A549 (cell line): ENCODE measurements around the gene NT5C2. TPM values are rescaled to one million over a fixed set of nuclear protein-coding genes. Genes with fewer than 3 reads are reported as not detected.

Source experiments
- ATAC-seq, 2 experiments: fragments of 200-7000 bp in 1 of 2; fragments of >200 bp in 1 of 2; cut with Nextera tagmentation in 1 of 2; cut with Tn5 transposase in 1 of 2; 3 replicates each; pipeline versions ENCODE4 v1.8.0 to v1.9.1; 2018 to 2020; ENCODE audit warnings: mild to moderate bottlenecking in 1 of 2, moderate library complexity in 1 of 2
- CTCF ChIA-PET: fragments of 300-600 bp; sonication (Branson Sonifier 250); formaldehyde crosslinking; extraction: SDS; loops from one replicate; lab custom pipeline; 2021; ENCODE audit warnings: antibody characterized with exemption, inconsistent platforms; lab: Yijun Ruan, JAX
- POLR2A ChIA-PET: fragments of 350-600 bp; formaldehyde crosslinking; extraction: SDS; loops from one replicate; lab custom pipeline; 2021; ENCODE audit warnings: antibody characterized with exemption, inconsistent platforms; lab: Yijun Ruan, JAX
- DNase-seq, 2 experiments: peaks; one replicate each; pipeline versions ENCODE4 v3.0.0 to v3.0.0-alpha.2; 2011 to 2016; ENCODE audit warnings: low read depth in 1 of 2, low spot score in 1 of 2
- FAIRE-seq: peaks from 2 replicates; lab custom pipeline; 2011; peaks lifted over from hg19 to GRCh38; lab: Jason Lieb, UNC
- H3K27ac ChIP-seq, 2 experiments: fragments of >200 bp; sonication (Bioruptor Twin); formaldehyde crosslinking; 3 replicates each; pipeline ENCODE4 v1.5.1; 2016 to 2017
- H3K4me1 ChIP-seq: fragments of >200 bp; sonication (Bioruptor Twin); formaldehyde crosslinking; 3 replicates; pipeline ENCODE4 v1.6.1; 2016
- H3K4me2 ChIP-seq: fragments of >200 bp; sonication (Bioruptor Twin); formaldehyde crosslinking; 3 replicates; pipeline ENCODE4 v1.6.1; 2016
- H3K4me3 ChIP-seq: fragments of >200 bp; sonication (Bioruptor Twin); formaldehyde crosslinking; 3 replicates; pipeline ENCODE4 v1.5.1; 2016
- H3K9me3 ChIP-seq: fragments of >200 bp; sonication (Bioruptor Twin); formaldehyde crosslinking; 3 replicates; pipeline ENCODE4 v1.6.1; 2016
- BHLHE40 ChIP-seq: IDR thresholded peaks from 2 replicates; pipeline ENCODE4 v1.6.1; 2012; ENCODE audit warnings: low read depth, low read length, inconsistent platforms
- CEBPB ChIP-seq, 2 experiments: fragments of >200 bp in 1 of 2; sonication (Bioruptor Twin) in 1 of 2; formaldehyde crosslinking in 1 of 2; IDR thresholded peaks; 2 replicates each; pipeline ENCODE4 v1.6.1; 2012 to 2016
- CHD4 ChIP-seq: fragments of 200-600 bp; sonication (generic); IDR thresholded peaks from 2 replicates; pipeline ENCODE4 v1.6.1; 2016; ENCODE audit warnings: antibody characterized with exemption, mild to moderate bottlenecking, borderline replicate concordance
- CTCF ChIP-seq: fragments of >200 bp; sonication (Bioruptor Twin); formaldehyde crosslinking; IDR thresholded peaks from 3 replicates; pipeline ENCODE4 v1.5.1; 2016
- EHMT2 ChIP-seq: fragments of 200-600 bp; sonication (generic); IDR thresholded peaks from 2 replicates; pipeline ENCODE4 v1.6.1; 2016; ENCODE audit warnings: antibody characterized with exemption, low read depth, mild to moderate bottlenecking, moderate library complexity
- FOSL2 ChIP-seq, 2 experiments: fragments of 450-650 bp in 1 of 2; fragments of >200 bp in 1 of 2; sonication (Bioruptor Twin) in 1 of 2; formaldehyde crosslinking; IDR thresholded peaks; 2 replicates each; pipeline versions ENCODE4 v1.5.0 to v1.6.1; 2016 to 2020; ENCODE audit warnings: mild to moderate bottlenecking in 1 of 2, moderate library complexity in 1 of 2
- HEYL ChIP-seq: fragments of 250-450 bp; sonication (Bioruptor Pico); IDR thresholded peaks from 2 replicates; pipeline ENCODE4 v1.8.0; 2021; ENCODE audit warnings: mild to moderate bottlenecking, moderate library complexity
- HOXB13 ChIP-seq: fragments of 250-450 bp; sonication (Bioruptor Pico); IDR thresholded peaks from 2 replicates; pipeline ENCODE4 v1.5.0; 2020; ENCODE audit warnings: low read depth, mild to moderate bottlenecking, moderate library complexity
- JUN ChIP-seq, 2 experiments: fragments of >200 bp; sonication (Bioruptor Twin); formaldehyde crosslinking; IDR thresholded peaks; 2 replicates in 1 of 2; 3 replicates in 1 of 2; pipeline ENCODE4 v1.6.1; 2016 to 2017
- MAFK ChIP-seq: fragments of 450-650 bp; IDR thresholded peaks from 2 replicates; pipeline ENCODE4 v1.6.1; 2014; ENCODE audit not compliant: partially characterized antibody
- MAZ ChIP-seq: fragments of 150-350 bp; IDR thresholded peaks from 2 replicates; pipeline ENCODE4 v1.6.1; 2014; ENCODE audit warnings: antibody characterized with exemption, low read depth, low read length, borderline replicate concordance
- PHF8 ChIP-seq: fragments of 200-600 bp; sonication (generic); IDR thresholded peaks from 2 replicates; pipeline ENCODE4 v1.6.1; 2016; ENCODE audit warnings: low read depth, mild to moderate bottlenecking, antibody characterized with exemption, moderate library complexity, borderline replicate concordance
- POLR2AphosphoS2 ChIP-seq: conservative IDR thresholded peaks from 2 replicates; pipeline ENCODE4 v1.6.1; 2012; ENCODE audit warnings: low read length, improper control_type of control experiment, inconsistent platforms
- RAD21 ChIP-seq, 2 experiments: fragments of >200 bp in 1 of 2; sonication (Bioruptor Twin) in 1 of 2; formaldehyde crosslinking in 1 of 2; IDR thresholded peaks in 1 of 2; conservative IDR thresholded peaks in 1 of 2; 2 replicates in 1 of 2; 3 replicates in 1 of 2; pipeline ENCODE4 v1.6.1; 2012 to 2018; ENCODE audit warnings: inconsistent platforms in 1 of 2
- RNF2 ChIP-seq: fragments of 200-600 bp; sonication (generic); IDR thresholded peaks from 2 replicates; pipeline ENCODE4 v1.6.1; 2016; ENCODE audit warnings: low read depth, mild to moderate bottlenecking, antibody characterized with exemption, moderate library complexity, borderline replicate concordance
- SMC3 ChIP-seq: fragments of >200 bp; sonication (Bioruptor Twin); formaldehyde crosslinking; IDR thresholded peaks from 3 replicates; pipeline ENCODE4 v1.6.1; 2018; ENCODE audit warnings: inconsistent platforms
- SREBF2 ChIP-seq: fragments of 450-650 bp; IDR thresholded peaks from 2 replicates; pipeline ENCODE4 v1.6.1; 2014; ENCODE audit warnings: mild to moderate bottlenecking, moderate library complexity
- ZFP36 ChIP-seq: fragments of 450-650 bp; IDR thresholded peaks from 2 replicates; pipeline ENCODE4 v1.6.1; 2014; ENCODE audit warnings: borderline replicate concordance; ENCODE audit not compliant: partially characterized antibody
- ZNF302 ChIP-seq: fragments of 250-450 bp; sonication (Bioruptor Pico); IDR thresholded peaks from 2 replicates; pipeline ENCODE4 v1.9.0; 2021; ENCODE audit warnings: inconsistent platforms, mild to moderate bottlenecking, moderate library complexity
- WGBS: methylation state at CpG from one replicate; pipeline ENCODE4 v1.1.6; 2017; ENCODE audit errors: missing lambda C conversion rate; 5-methylcytosine and 5-hydroxymethylcytosine counted together
- polyA plus RNA-seq, 4 experiments: library from polyadenylated mRNA; depleted of rRNA in 3 of 4; stranded (reverse); fragments of >200 nt; fragmentation: RNase III in 1 of 4; extraction: RNeasy Plus Mini Kit Qiagen cat#74134 plus additional on column Dnase treatment in 1 of 4; gene quantifications; 2 replicates in 3 of 4; 3 replicates in 1 of 4; pipeline ENCODE4 v1.2.3, GENCODE V29; 2011 to 2017
- TF ChIP-seq, protein P1 (sequence below): fragments of >200 bp; sonication (Bioruptor Twin); formaldehyde crosslinking; IDR thresholded peaks from 2 replicates; pipeline ENCODE4 v1.6.1; 2016
- TF ChIP-seq, protein P2 (sequence below): IDR thresholded peaks from 2 replicates; pipeline ENCODE4 v1.6.1; 2012

The NT5C2 gene
- polyA plus RNA-seq, 2 of the 4 experiments (the other 2 are of a cell fraction) = 86.4 to 177 TPM

DNA sequence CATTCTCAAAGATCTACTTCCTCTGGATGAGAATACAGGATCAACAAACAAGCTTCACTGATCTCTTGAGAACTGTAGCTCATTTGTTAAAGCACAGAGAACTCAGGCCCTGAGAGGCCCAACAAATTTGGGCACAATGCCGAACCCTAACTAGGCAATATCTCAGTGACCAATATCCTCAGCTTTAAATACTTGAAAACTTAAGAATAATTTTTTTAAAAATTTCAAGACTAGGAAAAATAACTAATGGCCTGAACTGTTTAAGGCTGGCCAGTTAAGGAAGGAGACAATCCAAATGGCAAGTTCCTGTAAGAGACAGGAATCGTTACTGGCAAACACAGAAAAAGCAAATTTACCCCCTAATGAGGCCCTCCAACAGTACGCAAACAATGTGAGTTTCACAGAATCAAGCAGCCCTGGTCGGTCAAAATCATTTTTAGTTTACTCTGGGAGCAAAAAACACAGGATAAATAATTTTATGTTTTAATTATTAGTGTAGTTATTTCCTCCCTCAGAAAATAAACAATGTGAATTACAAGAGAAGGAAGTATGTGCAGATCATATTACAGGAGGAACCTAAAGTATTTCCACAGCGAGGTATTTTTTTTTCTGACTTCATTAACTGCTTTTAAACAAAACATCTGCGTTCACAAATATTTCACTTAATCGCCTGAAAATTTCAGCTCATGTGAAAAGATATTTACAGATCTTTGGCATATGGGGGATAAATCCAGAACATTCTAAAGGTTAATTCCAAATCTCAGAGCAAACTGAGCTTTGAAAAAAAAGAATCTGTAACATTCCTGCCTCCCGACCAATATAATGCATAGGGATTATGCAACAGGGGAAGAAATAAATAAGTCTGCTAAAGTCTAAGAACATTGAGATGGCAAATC, 39.5 kb downstream of the NT5C2 start:
- ATAC-seq = peak; percentile 33 to 59; a peak in 3 of 6 replicates
- peak in 1 of 2 experiments; percentile 38 for DNase-seq
- FAIRE-seq = no peak
- CTCF ChIA-PET = interaction anchor here (0.8 to 3.8 kb wide), 3 partner anchors 37 to 91 kb away, joined by 3 to 21 read pairs (median 3); no protein-coding TSS in a partner anchor
- H3K27ac ChIP-seq = peak overlapping the region; percentile 79 to 84
- peak overlapping the region; percentile 20; the same call in 2 of the 3 replicates for H3K4me3 ChIP-seq
- POLR2A ChIA-PET = interaction anchor here (0.5 to 2.4 kb wide), 2 partner anchors 39 to 214 kb away, joined by 3 to 12 read pairs; partner anchors contain the start of gene NT5C2
- WGBS = 7% methylated on average over 8 of the region's 8 CpGs
- H3K9me3 ChIP-seq = no peaks in the 10 kb centered on the region
- TF ChIP-seq EHMT2 (no peak), CEBPB (IDR thresholded peaks at IDR 0.05) (peak; percentile 82 to 92; a peak in 3 of 4 replicates)
- TF ChIP-seq, all 56 proteins: peak for 1
- H3K4me1 ChIP-seq = peaks cover 67% of the 10 kb centered on the region
- H3K4me2 ChIP-seq = peak overlapping the region; percentile 92

GRCh38 chr10:103149991-103150622, 43.0 kb downstream of the NT5C2 start:
- peaks cover 78% of the 10 kb centered on the region for H3K4me1 ChIP-seq
- H3K4me3 ChIP-seq = no peak overlapping the region
- ChIA-PET POLR2A (no interaction called here), CTCF (interaction anchor here (1.4 to 2.2 kb wide), 2 partner anchors 95 to 97 kb away, joined by 3 to 10 read pairs; partner anchors contain the start of gene RPEL1)
- DNase-seq = no peak
- ATAC-seq = no peak
- no peak overlapping the region for H3K4me2 ChIP-seq
- H3K27ac ChIP-seq = no peak overlapping the region
- no peak for FAIRE-seq
- TF ChIP-seq PHF8 (no peak), ZNF302 (CRISPR knock-in tag) (no peak), BHLHE40 (no peak), POLR2AphosphoS2 (no peak), HEYL (CRISPR knock-in tag) (no peak), MAZ (no peak), SMC3 (no peak), RAD21 (conservative IDR thresholded peaks at IDR 0.05 in 1 of 2, IDR thresholded peaks at IDR 0.05 in 1 of 2) (no peak), RNF2 (no peak), HOXB13 (CRISPR knock-in tag) (no peak), JUN (IDR thresholded peaks at IDR 0.05) (no peak)
- WGBS = 86% methylated on average over 2 of the region's 2 CpGs
- H3K9me3 ChIP-seq = no peaks in the 10 kb centered on the region

DNA sequence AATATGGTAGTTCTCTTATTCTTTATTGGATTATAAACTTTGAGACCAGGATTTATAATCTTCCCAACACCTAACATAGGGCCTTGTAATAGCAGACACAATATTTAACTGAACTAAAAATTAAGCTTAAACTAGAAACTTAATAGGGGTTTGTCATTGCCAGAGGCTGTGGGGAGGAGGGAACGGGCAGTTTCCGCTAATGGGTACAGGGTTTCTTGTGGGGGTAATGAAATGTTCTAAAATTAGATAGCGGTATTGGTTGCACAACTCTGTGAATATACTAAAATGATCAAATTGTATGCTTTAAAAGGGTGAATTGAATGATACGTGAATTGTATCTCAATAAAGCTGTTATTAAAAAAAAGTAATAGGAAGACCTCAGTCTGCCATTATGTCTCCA, 45.4 kb downstream of the NT5C2 start:
- DNase-seq (no peak), FAIRE-seq (no peak), ATAC-seq (no peak)
- Histone ChIP-seq H3K4me2 (no peak overlapping the region), H3K4me1 (peaks cover 61% of the 10 kb centered on the region), H3K4me3 (no peak overlapping the region), H3K27ac (no peak overlapping the region), H3K9me3 (no peaks in the 10 kb centered on the region)
- 95% methylated on average over 4 of the region's 4 CpGs for WGBS
- ChIA-PET POLR2A (no interaction called here), CTCF (interaction anchor here (0.8 to 1.5 kb wide), 3 partner anchors 9 to 94 kb away, joined by 3 to 4 read pairs (median 3); no protein-coding TSS in a partner anchor)
- TF ChIP-seq MAZ = no peak
- no peak for TF ChIP-seq POLR2AphosphoS2
- TF ChIP-seq, protein P1, sequence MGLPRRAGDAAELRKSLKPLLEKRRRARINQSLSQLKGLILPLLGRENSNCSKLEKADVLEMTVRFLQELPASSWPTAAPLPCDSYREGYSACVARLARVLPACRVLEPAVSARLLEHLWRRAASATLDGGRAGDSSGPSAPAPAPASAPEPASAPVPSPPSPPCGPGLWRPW = no peak
- TF ChIP-seq SREBF2 = no peak
- no peak for TF ChIP-seq BHLHE40
- TF ChIP-seq HOXB13 (CRISPR knock-in tag) = no peak
- TF ChIP-seq CTCF = no peak
- TF ChIP-seq ZNF302 (CRISPR knock-in tag) = no peak
- TF ChIP-seq FOSL2 (IDR thresholded peaks at IDR 0.05) = no peak
- no peak for TF ChIP-seq FOSL2 (CRISPR knock-in tag; IDR thresholded peaks at IDR 0.05)
- TF ChIP-seq RNF2 = no peak
- no peak for TF ChIP-seq ZFP36
- TF ChIP-seq SMC3 = no peak
- TF ChIP-seq MAFK = no peak
- no peak for TF ChIP-seq CHD4
- TF ChIP-seq, protein P2, sequence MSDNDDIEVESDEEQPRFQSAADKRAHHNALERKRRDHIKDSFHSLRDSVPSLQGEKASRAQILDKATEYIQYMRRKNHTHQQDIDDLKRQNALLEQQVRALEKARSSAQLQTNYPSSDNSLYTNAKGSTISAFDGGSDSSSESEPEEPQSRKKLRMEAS = no peak
